Activated CD4-positive, alpha-beta memory T cell treated with anti-CD3 and anti-CD28 coated beads, Interleukin-2, amount 10 ng/mL, durations not matched to agents 7 days and 5 days (primary cell): ENCODE data around the gene CHST8. TPM values are rescaled to one million over a fixed set of nuclear protein-coding genes. Genes with fewer than 3 reads are reported as not detected.

Experiments
- CTCF ChIA-PET: fragments of 350-600 bp; sonication (Branson Sonifier 250); formaldehyde crosslinking; loops from one replicate; lab custom pipeline; 2021; ENCODE audit warnings: antibody characterized with exemption, inconsistent platforms; lab: Charles Lee
- POLR2A ChIA-PET: fragments of 350-600 bp; sonication (Branson Sonifier 250); formaldehyde crosslinking; loops from one replicate; lab custom pipeline; 2021; ENCODE audit warnings: antibody characterized with exemption; lab: Charles Lee
- DNase-seq: peaks from one replicate; pipeline ENCODE4 v3.0.0-alpha.2; 2020
- H3K27ac Mint-ChIP-seq: one replicate; pipeline ENCODE4 v1.8.0; 2021; ENCODE audit warnings: mild to moderate bottlenecking, mixed read lengths
- H3K27me3 Mint-ChIP-seq: one replicate; pipeline ENCODE4 v1.8.0; 2021; ENCODE audit warnings: mixed read lengths
- H3K36me3 Mint-ChIP-seq: one replicate; pipeline ENCODE4 v1.8.0; 2021; ENCODE audit warnings: low read depth, mixed read lengths
- H3K4me1 Mint-ChIP-seq: one replicate; pipeline ENCODE4 v1.8.0; 2021; ENCODE audit warnings: mixed read lengths
- H3K4me3 Mint-ChIP-seq: one replicate; pipeline ENCODE4 v1.8.0; 2021; ENCODE audit warnings: mild to moderate bottlenecking, mixed read lengths
- H3K9me3 Mint-ChIP-seq: one replicate; pipeline ENCODE4 v1.8.0; 2021; ENCODE audit warnings: mixed read lengths
- total RNA-seq, 2 experiments: library from RNA; stranded (reverse); gene quantifications; one replicate each; pipeline ENCODE4 v1.2.3, GENCODE V29; 2021

CHST8 gene
- total RNA-seq, 2 experiments from 2014 or later: not detected

DNA sequence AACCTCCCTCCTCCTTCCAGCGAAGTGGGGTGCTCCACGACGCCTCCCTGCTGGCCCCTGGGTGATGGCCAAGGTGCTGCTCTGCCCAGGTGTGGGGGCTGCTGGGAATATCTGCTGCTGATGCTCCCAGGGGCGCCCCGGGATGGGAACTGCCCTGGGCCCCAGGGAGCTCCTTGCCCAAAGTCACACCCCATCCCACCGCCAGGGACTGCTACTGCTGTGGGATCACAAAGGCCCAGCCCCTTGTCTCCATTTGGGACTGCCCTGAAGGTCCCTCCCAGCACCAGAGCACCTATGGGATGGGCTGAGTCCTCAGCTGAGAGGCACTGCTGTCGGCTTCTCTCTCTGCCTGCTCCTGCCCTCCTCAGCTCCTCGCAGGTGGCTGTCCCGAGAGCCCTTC, 19.0 kb downstream of the CHST8 start:
- CTCF ChIA-PET: no interaction called here
- POLR2A ChIA-PET: no interaction called here
- Mint-ChIP-seq H3K4me3 (no peak overlapping the region), H3K27me3 (no peaks in the 10 kb centered on the region), H3K4me1 (no peaks in the 10 kb centered on the region), H3K9me3 (no peaks in the 10 kb centered on the region), H3K27ac (no peak overlapping the region), H3K36me3 (no peaks in the 10 kb centered on the region)
- DNase-seq: no peak

DNA sequence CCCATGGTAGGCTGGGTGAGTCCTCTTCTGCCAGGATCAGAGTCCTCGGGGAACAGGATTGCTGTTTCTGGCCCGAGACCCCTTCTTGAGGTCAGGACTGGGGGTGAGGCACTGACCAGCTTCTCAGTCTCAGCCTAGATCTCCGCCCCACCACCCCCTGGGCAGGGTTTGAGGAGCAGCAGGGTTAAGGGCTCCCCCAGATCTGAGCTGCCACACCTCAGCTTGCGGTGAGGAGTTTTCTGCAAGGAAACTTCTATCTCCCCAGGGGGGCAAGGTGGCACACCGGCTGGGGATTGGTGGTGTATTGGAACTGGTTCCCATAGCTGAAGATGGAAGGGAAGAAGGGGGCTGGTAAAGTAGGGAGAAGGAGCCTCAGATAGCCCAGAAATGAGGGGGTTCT, 19.5 kb downstream of the CHST8 start:
- no peaks in the 10 kb centered on the region for H3K36me3 Mint-ChIP-seq
- ChIA-PET POLR2A (no interaction called here), CTCF (no interaction called here)
- H3K27me3 Mint-ChIP-seq: no peaks in the 10 kb centered on the region
- DNase-seq: no peak
- no peaks in the 10 kb centered on the region for H3K4me1 Mint-ChIP-seq
- H3K9me3 Mint-ChIP-seq: no peaks in the 10 kb centered on the region
- no peak overlapping the region for H3K27ac Mint-ChIP-seq
- H3K4me3 Mint-ChIP-seq: no peak overlapping the region

DNA sequence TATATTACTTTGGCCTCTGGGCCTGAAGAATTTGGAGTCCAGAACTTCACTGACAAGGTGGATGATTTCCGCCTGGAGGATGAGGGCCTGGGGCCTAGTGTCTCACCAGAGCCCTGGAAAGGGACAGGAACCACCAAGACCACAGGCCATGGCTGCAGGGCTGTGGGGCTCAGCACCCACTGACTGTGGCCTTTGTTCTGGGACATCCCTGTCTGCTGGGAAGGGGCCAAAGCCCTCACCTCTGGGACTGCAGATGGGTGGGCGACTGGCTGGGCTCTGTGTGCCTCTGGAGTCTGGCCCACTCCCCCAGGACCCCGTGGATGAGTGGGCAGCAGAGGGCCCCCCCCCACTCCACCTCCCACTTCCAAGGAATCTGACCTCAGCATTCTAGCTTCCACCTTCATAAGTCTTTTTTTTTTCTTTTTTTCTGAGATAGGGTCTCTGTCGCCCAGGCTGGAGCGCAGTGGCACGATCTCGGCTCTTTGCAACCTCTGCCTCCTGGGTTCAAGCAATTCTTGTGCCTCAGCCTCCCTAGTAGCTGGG, 20.3 kb downstream of the CHST8 start:
- CTCF ChIA-PET: no interaction called here
- POLR2A ChIA-PET: no interaction called here
- H3K27ac Mint-ChIP-seq: no peak overlapping the region
- no peaks in the 10 kb centered on the region for H3K36me3 Mint-ChIP-seq
- no peaks in the 10 kb centered on the region for H3K4me1 Mint-ChIP-seq
- H3K9me3 Mint-ChIP-seq: no peaks in the 10 kb centered on the region
- H3K27me3 Mint-ChIP-seq: no peaks in the 10 kb centered on the region
- H3K4me3 Mint-ChIP-seq: no peak overlapping the region
- no peak for DNase-seq

DNA sequence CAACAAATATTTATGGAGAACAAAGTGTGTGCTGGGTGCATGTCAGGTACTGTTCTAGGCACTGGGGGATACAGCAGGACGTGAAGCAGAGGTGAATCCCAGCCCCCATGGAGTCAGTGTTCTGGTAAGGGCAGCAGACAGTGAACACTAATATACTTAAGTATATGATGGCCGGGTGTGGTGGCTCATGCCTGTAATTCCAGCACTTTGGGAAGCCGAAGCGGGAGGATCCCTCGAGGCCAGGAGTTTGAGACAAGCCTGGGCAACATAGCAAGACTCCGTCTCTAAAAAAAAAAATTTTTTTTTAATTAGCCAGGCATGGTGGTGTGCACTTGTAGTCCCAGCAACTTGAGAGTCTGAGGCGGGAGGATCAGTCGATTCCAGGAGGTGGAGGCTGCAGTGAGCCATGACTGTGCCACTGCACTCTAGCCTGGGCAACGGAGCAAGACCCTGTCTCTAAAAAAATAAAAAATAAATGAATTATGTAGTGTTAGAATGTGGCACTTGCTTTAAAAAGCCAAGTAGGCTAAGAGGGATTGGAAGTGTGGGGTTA, 22.6 kb downstream of the CHST8 start:
- DNase-seq: no peak
- no peaks in the 10 kb centered on the region for H3K27me3 Mint-ChIP-seq
- no peaks in the 10 kb centered on the region for H3K36me3 Mint-ChIP-seq
- H3K4me3 Mint-ChIP-seq: no peak overlapping the region
- CTCF ChIA-PET: no interaction called here
- H3K27ac Mint-ChIP-seq: no peak overlapping the region
- no peaks in the 10 kb centered on the region for H3K9me3 Mint-ChIP-seq
- H3K4me1 Mint-ChIP-seq: peaks cover 4% of the 10 kb centered on the region
- POLR2A ChIA-PET: no interaction called here

DNA sequence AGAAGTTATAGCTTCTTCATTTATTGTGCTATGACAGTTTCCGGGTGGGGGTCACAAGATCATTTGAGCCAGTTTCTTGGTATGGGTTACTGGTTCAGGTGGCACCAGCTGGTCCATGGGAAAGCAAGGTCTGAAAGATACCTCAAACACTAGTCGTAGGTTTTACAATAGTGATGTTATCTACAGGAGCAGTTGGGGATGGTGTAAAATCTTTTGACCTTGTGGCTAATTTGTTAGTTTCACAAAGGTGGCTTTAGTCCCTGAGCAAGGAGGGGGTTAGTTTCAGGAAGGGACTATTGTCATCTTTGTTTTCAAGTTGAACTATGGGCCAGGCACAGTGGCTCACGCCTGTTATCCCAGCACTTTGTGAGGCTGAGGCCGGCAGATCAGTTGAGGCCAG, 24.6 kb downstream of the CHST8 start:
- H3K4me1 Mint-ChIP-seq: peaks cover 4% of the 10 kb centered on the region
- H3K9me3 Mint-ChIP-seq: no peaks in the 10 kb centered on the region
- CTCF ChIA-PET: no interaction called here
- no peaks in the 10 kb centered on the region for H3K36me3 Mint-ChIP-seq
- H3K27me3 Mint-ChIP-seq: no peaks in the 10 kb centered on the region
- H3K4me3 Mint-ChIP-seq: no peak overlapping the region
- H3K27ac Mint-ChIP-seq: no peak overlapping the region
- POLR2A ChIA-PET: no interaction called here
- no peak for DNase-seq

DNA sequence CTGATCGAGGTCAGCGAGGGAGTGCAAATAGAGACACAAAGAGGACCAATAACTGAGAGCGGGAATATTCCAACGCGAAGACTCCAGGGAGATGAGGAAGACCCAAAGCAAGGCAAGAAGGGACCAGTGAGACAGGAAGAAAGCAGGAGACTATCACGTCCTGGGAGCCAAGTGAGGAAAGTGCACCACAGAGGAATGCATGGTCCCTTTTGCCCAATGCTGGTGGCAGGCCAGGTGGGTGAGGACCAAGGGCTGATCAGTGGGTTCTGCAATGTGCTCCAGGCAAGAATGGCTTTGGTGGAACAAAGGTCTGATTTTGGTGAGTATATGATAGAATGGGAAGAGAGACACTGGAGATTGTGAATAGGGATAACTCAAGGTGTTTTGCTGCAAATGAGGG, 25.4 kb downstream of the CHST8 start:
- CTCF ChIA-PET: interaction anchor here (0.7 kb wide), 1 partner anchor 93 kb away, joined by 3 read pairs; no protein-coding TSS in a partner anchor
- POLR2A ChIA-PET: no interaction called here
- H3K9me3 Mint-ChIP-seq: no peaks in the 10 kb centered on the region
- H3K36me3 Mint-ChIP-seq: no peaks in the 10 kb centered on the region
- no peak overlapping the region for H3K4me3 Mint-ChIP-seq
- peaks cover 4% of the 10 kb centered on the region for H3K4me1 Mint-ChIP-seq
- no peak overlapping the region for H3K27ac Mint-ChIP-seq
- no peaks in the 10 kb centered on the region for H3K27me3 Mint-ChIP-seq
- DNase-seq: no peak

DNA sequence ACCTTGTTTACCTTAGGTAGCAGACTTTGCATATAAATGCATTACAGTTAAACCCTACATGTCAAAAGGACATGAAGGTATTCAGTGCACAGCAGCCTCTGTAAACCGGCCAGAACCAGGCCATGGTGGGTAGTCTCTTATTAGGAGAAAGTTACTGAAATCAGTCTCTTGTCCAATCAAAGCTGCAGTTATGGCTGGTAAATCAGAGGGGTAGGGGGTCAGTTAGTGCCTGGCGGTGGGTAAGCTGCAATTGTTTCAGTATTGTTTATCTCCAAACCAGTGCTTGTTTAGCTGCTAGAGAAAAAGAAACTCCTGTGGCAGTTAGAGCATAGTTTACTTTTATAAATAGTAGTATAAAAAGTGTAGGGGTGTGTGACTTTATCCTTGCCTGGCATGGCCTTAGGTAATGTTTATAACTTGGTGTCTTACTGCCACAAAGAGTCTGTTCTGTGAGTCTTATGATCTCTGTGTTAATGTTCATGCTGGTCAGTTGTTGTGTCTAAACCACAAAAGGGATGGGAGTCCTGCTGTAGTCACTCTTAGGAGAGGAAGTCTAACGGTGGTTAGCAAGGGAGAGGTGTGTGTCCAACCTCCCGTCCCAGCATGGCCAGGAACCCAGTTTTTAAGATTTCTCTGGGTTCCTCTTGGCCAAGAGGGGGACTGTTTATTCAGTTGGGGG, 28.0 kb downstream of the CHST8 start:
- ChIA-PET CTCF (no interaction called here), POLR2A (no interaction called here)
- Mint-ChIP-seq H3K4me3 (no peak overlapping the region), H3K27ac (peak overlapping the region; percentile 1), H3K4me1 (peaks cover 4% of the 10 kb centered on the region), H3K27me3 (peaks cover 5% of the 10 kb centered on the region), H3K36me3 (no peaks in the 10 kb centered on the region), H3K9me3 (no peaks in the 10 kb centered on the region)
- DNase-seq: no peak

DNA sequence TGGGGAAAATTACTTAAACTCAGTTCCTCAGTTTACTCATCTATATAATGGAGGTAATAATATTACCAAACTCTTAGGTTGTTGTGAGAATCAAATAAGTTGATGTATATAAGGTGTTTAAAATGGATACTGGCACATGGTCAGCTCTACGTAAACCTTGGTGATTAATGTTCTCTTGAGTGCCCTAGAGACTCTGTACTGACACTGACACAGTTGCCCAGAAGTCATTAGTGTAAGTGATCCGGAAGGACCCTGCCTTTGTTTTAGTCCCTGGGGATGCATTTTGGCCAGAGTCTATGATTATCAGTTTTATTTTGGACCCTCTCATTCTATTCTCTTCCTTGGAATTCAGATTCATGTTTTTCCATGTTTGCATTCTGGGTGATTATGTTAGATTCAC, 31.9 kb downstream of the CHST8 start:
- Mint-ChIP-seq H3K36me3 (no peaks in the 10 kb centered on the region), H3K27me3 (peaks cover 7% of the 10 kb centered on the region), H3K27ac (no peak overlapping the region), H3K9me3 (no peaks in the 10 kb centered on the region), H3K4me1 (peaks cover 4% of the 10 kb centered on the region), H3K4me3 (no peak overlapping the region)
- no peak for DNase-seq
- ChIA-PET POLR2A (no interaction called here), CTCF (no interaction called here)

DNA sequence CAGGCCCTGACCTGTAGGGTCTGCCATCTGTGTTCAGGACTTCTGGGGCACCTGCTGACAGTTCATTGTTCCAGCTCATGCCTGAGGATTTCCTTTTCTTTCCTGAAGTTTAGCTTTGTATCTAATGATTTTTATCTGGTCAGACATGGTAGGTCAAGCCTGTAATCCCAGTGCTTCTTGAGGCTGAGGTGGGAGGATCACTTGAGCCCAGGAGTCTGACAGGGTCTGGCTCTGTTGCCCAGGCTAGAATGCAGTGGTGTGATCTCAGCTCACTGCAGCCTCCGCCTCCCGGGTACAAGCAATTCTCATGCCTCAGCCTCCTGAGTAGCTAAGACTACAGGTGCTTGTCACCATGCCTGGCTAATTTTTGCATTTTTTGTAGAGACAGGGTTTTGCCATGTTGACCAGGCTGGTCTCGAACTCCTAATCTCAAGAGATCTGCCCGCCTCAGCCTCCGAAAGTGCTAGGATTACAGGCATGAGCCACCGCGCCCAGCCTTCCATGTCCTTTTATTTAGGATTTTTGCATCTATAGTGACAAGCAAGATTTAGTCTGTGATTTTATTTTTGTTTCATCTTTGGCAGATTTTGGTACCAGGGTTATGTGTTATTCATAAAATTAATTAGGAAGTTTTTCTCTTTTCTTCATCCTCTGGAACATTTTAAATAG, 33.2 kb downstream of the CHST8 start:
- H3K27ac Mint-ChIP-seq: no peak overlapping the region
- ChIA-PET POLR2A (no interaction called here), CTCF (no interaction called here)
- peaks cover 7% of the 10 kb centered on the region for H3K27me3 Mint-ChIP-seq
- no peak overlapping the region for H3K4me3 Mint-ChIP-seq
- no peaks in the 10 kb centered on the region for H3K9me3 Mint-ChIP-seq
- no peaks in the 10 kb centered on the region for H3K4me1 Mint-ChIP-seq
- no peaks in the 10 kb centered on the region for H3K36me3 Mint-ChIP-seq
- DNase-seq: no peak

DNA sequence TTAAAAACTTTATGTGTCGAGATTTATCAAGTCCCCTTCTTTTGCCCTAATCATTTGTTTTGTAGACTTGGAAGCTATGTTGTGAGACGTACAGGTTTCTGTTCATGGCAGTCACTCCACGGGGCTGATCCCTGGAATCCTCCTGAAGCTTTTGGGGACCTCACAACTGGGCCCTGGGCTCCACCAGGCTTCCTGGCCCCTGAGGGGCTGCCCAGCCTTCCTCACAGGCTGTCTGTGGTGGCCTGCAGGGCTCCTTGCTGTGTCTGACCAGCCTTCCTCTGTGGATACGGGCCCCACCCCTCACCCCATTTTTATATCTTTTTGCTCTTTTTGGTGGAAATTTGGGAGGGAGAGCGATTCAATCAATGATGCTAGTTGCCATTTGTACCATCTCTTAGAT, 38.1 kb downstream of the CHST8 start:
- DNase-seq: no peak
- H3K27me3 Mint-ChIP-seq: peaks cover 2% of the 10 kb centered on the region
- POLR2A ChIA-PET: no interaction called here
- H3K4me1 Mint-ChIP-seq: no peaks in the 10 kb centered on the region
- no peaks in the 10 kb centered on the region for H3K9me3 Mint-ChIP-seq
- CTCF ChIA-PET: no interaction called here
- H3K27ac Mint-ChIP-seq: no peak overlapping the region
- H3K4me3 Mint-ChIP-seq: no peak overlapping the region
- H3K36me3 Mint-ChIP-seq: no peaks in the 10 kb centered on the region

DNA sequence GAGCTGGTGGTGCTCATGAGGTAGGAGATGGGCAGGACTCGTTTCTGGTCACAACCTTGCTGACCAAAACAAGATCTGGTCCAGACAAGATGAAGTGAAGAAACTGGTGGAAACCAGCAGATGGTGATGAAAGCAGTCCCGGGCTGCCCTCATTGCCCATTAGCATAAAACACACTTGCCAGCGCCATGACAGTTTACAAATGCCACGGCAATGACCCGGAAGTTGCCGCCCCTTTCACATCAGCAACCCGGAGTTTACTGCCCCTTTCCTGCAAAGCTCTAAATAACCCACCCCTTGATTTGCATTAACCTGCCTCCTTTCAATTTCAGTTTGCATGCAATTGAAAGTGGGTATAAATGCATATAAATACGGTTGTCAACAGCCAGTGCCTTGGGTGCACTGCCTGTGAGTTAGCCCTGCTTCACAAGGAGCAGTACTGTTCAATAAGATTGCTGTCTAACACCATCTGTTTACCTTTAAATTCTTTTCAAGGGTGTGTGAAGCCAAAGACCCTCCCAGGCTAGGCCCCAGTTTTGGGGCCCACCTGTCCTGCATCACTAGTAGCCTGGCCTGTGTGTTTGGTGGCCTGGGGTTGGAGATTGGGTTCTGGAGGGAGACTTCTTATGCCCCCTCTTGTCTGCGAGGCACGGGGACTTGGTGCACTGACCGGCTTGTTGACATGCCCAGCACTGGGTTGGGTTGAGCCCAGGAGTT, 38.8 kb downstream of the CHST8 start:
- Mint-ChIP-seq H3K27me3 (peaks cover 2% of the 10 kb centered on the region), H3K36me3 (no peaks in the 10 kb centered on the region), H3K27ac (no peak overlapping the region), H3K9me3 (no peaks in the 10 kb centered on the region), H3K4me3 (no peak overlapping the region), H3K4me1 (no peaks in the 10 kb centered on the region)
- ChIA-PET POLR2A (no interaction called here), CTCF (no interaction called here)
- DNase-seq: no peak

DNA sequence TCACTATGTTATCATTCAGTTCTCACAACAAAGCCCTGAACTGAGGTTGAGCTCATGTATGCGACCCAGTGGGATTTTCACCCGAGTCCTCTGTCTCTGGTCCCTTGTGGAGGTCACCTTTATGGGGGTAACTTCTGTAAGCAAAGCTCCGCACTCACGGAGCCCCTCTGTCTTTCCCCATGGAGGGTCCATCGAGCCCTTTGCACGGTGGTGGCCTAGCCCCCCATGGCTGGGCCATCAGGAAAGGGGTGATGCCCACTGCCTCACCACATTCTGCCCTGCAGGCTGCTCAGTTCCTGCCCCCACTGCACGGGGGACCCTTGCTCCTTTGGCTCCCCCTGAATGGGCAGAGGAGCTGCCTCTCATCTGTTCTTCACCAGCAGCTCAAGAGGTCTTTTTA, 39.6 kb downstream of the CHST8 start:
- DNase-seq: no peak
- ChIA-PET CTCF (no interaction called here), POLR2A (no interaction called here)
- Mint-ChIP-seq H3K27ac (no peak overlapping the region), H3K36me3 (no peaks in the 10 kb centered on the region), H3K4me3 (no peak overlapping the region), H3K4me1 (no peaks in the 10 kb centered on the region), H3K9me3 (no peaks in the 10 kb centered on the region), H3K27me3 (peaks cover 2% of the 10 kb centered on the region)

DNA sequence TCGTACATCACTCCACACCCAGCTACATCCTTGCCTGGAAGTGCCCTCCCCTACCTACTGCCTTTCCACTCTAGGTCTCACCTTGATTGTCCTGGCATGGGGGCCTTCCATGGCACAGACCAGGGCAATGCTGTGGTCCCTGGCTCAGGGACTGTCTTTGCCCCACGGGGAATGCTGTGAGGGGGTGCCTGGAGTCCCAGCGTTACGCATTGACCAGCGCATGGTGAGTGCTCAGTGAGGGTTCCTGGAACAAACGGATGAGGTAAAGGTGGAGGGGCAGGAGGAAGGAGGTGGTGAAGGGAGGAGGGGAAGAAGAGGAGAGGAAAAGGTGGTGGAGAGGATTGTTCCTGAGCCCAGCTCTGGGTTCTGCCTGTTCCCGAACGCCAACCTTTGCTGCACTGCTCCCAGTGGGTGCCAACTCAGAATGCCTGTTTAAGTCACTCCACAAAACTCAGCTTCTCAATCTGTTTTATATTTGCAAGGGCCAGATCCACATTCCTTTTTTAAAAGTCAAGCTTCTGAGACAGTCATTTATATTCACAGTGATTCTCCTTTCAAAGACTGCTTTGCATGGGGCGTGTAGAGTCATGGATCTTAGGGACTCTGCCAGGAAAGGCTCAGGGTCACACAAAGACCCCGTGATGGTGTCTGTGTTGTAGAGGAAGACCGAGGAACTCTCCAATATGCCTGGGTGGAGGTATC, 40.8 kb downstream of the CHST8 start:
- POLR2A ChIA-PET: no interaction called here
- CTCF ChIA-PET: no interaction called here
- H3K36me3 Mint-ChIP-seq: no peaks in the 10 kb centered on the region
- H3K27me3 Mint-ChIP-seq: peaks cover 2% of the 10 kb centered on the region
- no peaks in the 10 kb centered on the region for H3K4me1 Mint-ChIP-seq
- H3K9me3 Mint-ChIP-seq: no peaks in the 10 kb centered on the region
- no peak overlapping the region for H3K27ac Mint-ChIP-seq
- no peak for DNase-seq
- H3K4me3 Mint-ChIP-seq: no peak overlapping the region
